GM12878 (cell line): ENCODE data around the gene ECPAS. TPM values are rescaled to one million over a fixed set of nuclear protein-coding genes. Genes with fewer than 3 reads are reported as not detected.

Experiments used
- ATAC-seq: fragments of 200-7000 bp; cut with Tn5 transposase; 3 replicates; pipeline ENCODE4 v1.9.1; 2020; ENCODE audit warnings: mild to moderate bottlenecking, moderate library complexity
- BruUV-seq: library from RNA; stranded (reverse); fragments of 400-500 nt; replicated peaks from 2 replicates; lab custom pipeline; 2021; lab: Mats Ljungman, UMichigan
- CTCF ChIA-PET: fragments of 300-600 bp; sonication (Branson Sonifier 250); formaldehyde crosslinking; extraction: SDS; loops from one replicate; lab custom pipeline; 2021; ENCODE audit warnings: inconsistent platforms; lab: Yijun Ruan, JAX
- POLR2A ChIA-PET: fragments of 350-600 bp; formaldehyde crosslinking; extraction: SDS; loops from one replicate; lab custom pipeline; 2021; ENCODE audit warnings: inconsistent platforms; lab: Charles Lee
- RAD21 ChIA-PET: fragments of 300-600 bp; sonication (Branson Sonifier 250); formaldehyde crosslinking; loops from one replicate; lab custom pipeline; 2023; ENCODE audit warnings: antibody characterized with exemption; ENCODE audit not compliant: unreplicated experiment; lab: Charles Lee
- SMC1A ChIA-PET: fragments of 300-600 bp; sonication (Branson Sonifier 250); formaldehyde crosslinking; loops from one replicate; lab custom pipeline; 2023; ENCODE audit not compliant: unreplicated experiment, uncharacterized antibody; lab: Charles Lee
- DNase-seq: peaks from one replicate; pipeline ENCODE4 v3.0.0-alpha.2; 2011; ENCODE audit warnings: low read depth, low spot score
- FAIRE-seq: peaks from 3 replicates; lab custom pipeline; 2011; peaks lifted over from hg19 to GRCh38; lab: Jason Lieb, UNC
- H2AFZ ChIP-seq: 2 replicates; pipeline ENCODE4 v1.6.0; 2011; ENCODE audit warnings: low read depth, low read length, control low read depth; ENCODE audit not compliant: control insufficient read depth
- H3K27ac ChIP-seq: 2 replicates; pipeline ENCODE4 v1.5.1; 2011; ENCODE audit warnings: control low read depth; ENCODE audit not compliant: control insufficient read depth, insufficient read depth
- H3K27me3 ChIP-seq, 2 experiments: replicated peaks in 1 of 2; 2 replicates each; pipeline versions ENCODE4 v1.6.0 to v1.6.1; 2011; ENCODE audit warnings: low read length in 1 of 2; ENCODE audit not compliant: control insufficient read depth in 2 of 2, insufficient read depth in 2 of 2
- H3K36me3 ChIP-seq, 2 experiments: 2 replicates each; pipeline ENCODE4 v1.5.1; 2011; ENCODE audit warnings: low read length in 1 of 2; ENCODE audit not compliant: control insufficient read depth in 2 of 2, insufficient read depth in 2 of 2
- H3K4me1 ChIP-seq: 2 replicates; pipeline ENCODE4 v1.6.1; 2011; ENCODE audit warnings: mild to moderate bottlenecking, low read length, moderate library complexity, mixed read lengths; ENCODE audit not compliant: control insufficient read depth, insufficient read depth
- H3K4me2 ChIP-seq: 2 replicates; pipeline ENCODE4 v1.6.0; 2011; ENCODE audit warnings: control low read depth; ENCODE audit not compliant: control insufficient read depth, insufficient read depth
- H3K4me3 ChIP-seq: fragments of 200-600 bp; sonication (generic); 2 replicates; pipeline ENCODE4 v1.5.1; 2016
- H3K79me2 ChIP-seq: 2 replicates; pipeline ENCODE4 v1.6.0; 2011; ENCODE audit warnings: low read length; ENCODE audit not compliant: control insufficient read depth, insufficient read depth
- H3K9ac ChIP-seq: 2 replicates; pipeline ENCODE4 v1.8.0; 2011; ENCODE audit warnings: low read length, control low read depth, mixed read lengths; ENCODE audit not compliant: control insufficient read depth, insufficient read depth
- H3K9me3 ChIP-seq: replicated peaks from 3 replicates; pipeline ENCODE4 v1.5.1; 2011; ENCODE audit warnings: mild to moderate bottlenecking, low read length; ENCODE audit not compliant: control insufficient read depth, insufficient read depth
- H4K20me1 ChIP-seq: 2 replicates; pipeline ENCODE4 v1.6.0; 2011; ENCODE audit not compliant: control insufficient read depth, insufficient read depth
- CBFB ChIP-seq: IDR thresholded peaks from 2 replicates; pipeline ENCODE4 v1.6.1; 2016; ENCODE audit warnings: antibody characterized with exemption, low read depth
- GATAD2B ChIP-seq: fragments of 450-650 bp; conservative IDR thresholded peaks from 2 replicates; pipeline ENCODE4 v1.6.1; 2017; ENCODE audit warnings: low read depth, mild to moderate bottlenecking, moderate library complexity
- KAT2A ChIP-seq: conservative IDR thresholded peaks from 2 replicates; pipeline ENCODE4 v1.6.1; 2011; ENCODE audit warnings: low read depth, low read length; ENCODE audit not compliant: control insufficient read depth
- MYB ChIP-seq: fragments of 150-350 bp; IDR thresholded peaks from 2 replicates; pipeline ENCODE4 v1.6.1; 2014; ENCODE audit warnings: mild to moderate bottlenecking, low read depth, low read length, borderline replicate concordance
- NBN ChIP-seq: fragments of 450-650 bp; IDR thresholded peaks from 2 replicates; pipeline ENCODE4 v1.6.1; 2016
- NR2C1 ChIP-seq: fragments of 450-650 bp; IDR thresholded peaks from 2 replicates; pipeline ENCODE4 v1.6.1; 2017; ENCODE audit warnings: antibody characterized with exemption, mild to moderate bottlenecking, moderate library complexity
- NR2C2 ChIP-seq: IDR thresholded peaks from 2 replicates; pipeline ENCODE4 v1.6.1; 2011; ENCODE audit warnings: borderline replicate concordance, low read depth; ENCODE audit not compliant: control insufficient read depth, insufficient read length
- PAX5 ChIP-seq: IDR thresholded peaks from 2 replicates; pipeline ENCODE4 v1.6.1; 2011; ENCODE audit warnings: low read depth, low read length, borderline replicate concordance
- POLR2AphosphoS5 ChIP-seq: IDR thresholded peaks from 2 replicates; pipeline ENCODE4 v1.6.1; 2011; ENCODE audit warnings: mild to moderate bottlenecking, low read length, inconsistent platforms
- SMAD5 ChIP-seq: IDR thresholded peaks from 2 replicates; pipeline ENCODE4 v1.6.1; 2016; ENCODE audit warnings: antibody characterized with exemption, low read depth
- SP1 ChIP-seq: IDR thresholded peaks from one replicate; pipeline ENCODE4 v1.6.1; 2011; ENCODE audit warnings: low read depth, low read length
- STAT1 ChIP-seq: fragments of 450-650 bp; conservative IDR thresholded peaks from 2 replicates; pipeline ENCODE4 v1.6.1; 2014; ENCODE audit warnings: antibody characterized with exemption, mild to moderate bottlenecking
- ZNF622 ChIP-seq: fragments of 450-650 bp; IDR thresholded peaks from 2 replicates; pipeline ENCODE4 v1.6.1; 2017; ENCODE audit warnings: mild to moderate bottlenecking, inconsistent platforms
- WGBS: methylation state at CpG from one replicate; pipeline ENCODE4 v1.1.6; 2016; ENCODE audit warnings: low lambda C conversion rate; ENCODE audit not compliant: insufficient replicate concordance, insufficient coverage; ENCODE audit errors: missing lambda C conversion rate; 5-methylcytosine and 5-hydroxymethylcytosine counted together
- in situ Hi-C: fragments of 300-500 bp; cut with MboI; formaldehyde crosslinking; loops from 9 replicates; pipeline ENCODE4 v1.14.3; 2018; ENCODE audit warnings: mixed read lengths
- intact Hi-C: fragments of 100-400 bp; cut with micrococcal nuclease; formaldehyde crosslinking; loops from one replicate; pipeline ENCODE4 v1.14.2; 2022; ENCODE audit not compliant: unreplicated experiment
- polyA plus RNA-seq, 11 experiments: library from polyadenylated mRNA; depleted of rRNA in 4 of 11; unstranded in 6 of 11; stranded (reverse) in 5 of 11; fragments of >200 nt; fragmentation: Nextera tagmentation in 4 of 11; fragmentation: Illumina TruSeq in 1 of 11; extraction: Ambion mirVana in 4 of 11; extraction: Trizol in 1 of 11; gene quantifications; 1 replicate in 1 of 11; 2 replicates in 10 of 11; pipeline versions ENCODE4 v1.2.1 to v1.2.3, GENCODE V29; 2011 to 2016; ENCODE audit warnings: inconsistent platforms in 2 of 11, missing spikeins in 2 of 11, low read depth in 1 of 11
- total RNA-seq, 4 experiments: library from RNA; depleted of rRNA in 3 of 4; stranded (reverse); fragments of >200 nt in 3 of 4; fragmentation: Illumina TruSeq in 1 of 4; extraction: Trizol in 1 of 4; gene quantifications; 2 replicates each; pipeline versions ENCODE4 v1.2.1 to v1.2.3, GENCODE V29; 2013 to 2021
- TF ChIP-seq, protein P1 (sequence below): IDR thresholded peaks from 2 replicates; pipeline ENCODE4 v1.6.1; 2011; ENCODE audit warnings: mild to moderate bottlenecking, low read depth, low read length, moderate library complexity; ENCODE audit not compliant: insufficient replicate concordance
- TF ChIP-seq, protein P2 (sequence below): fragments of 450-650 bp; IDR thresholded peaks from 2 replicates; pipeline ENCODE4 v1.6.1; 2017; ENCODE audit warnings: borderline replicate concordance
- TF ChIP-seq, protein P3 (sequence below): fragments of 450-650 bp; IDR thresholded peaks from 2 replicates; pipeline ENCODE4 v1.6.1; 2018; ENCODE audit warnings: borderline replicate concordance, mild to moderate bottlenecking; ENCODE audit not compliant: partially characterized antibody

Gene ECPAS
- total and polyA plus RNA-seq, 10 of the 15 experiments (the other 5 are each of a cell fraction or from before 2014, with no cell fraction given): 11.2 to 69.8 (median 50.1) TPM

DNA sequence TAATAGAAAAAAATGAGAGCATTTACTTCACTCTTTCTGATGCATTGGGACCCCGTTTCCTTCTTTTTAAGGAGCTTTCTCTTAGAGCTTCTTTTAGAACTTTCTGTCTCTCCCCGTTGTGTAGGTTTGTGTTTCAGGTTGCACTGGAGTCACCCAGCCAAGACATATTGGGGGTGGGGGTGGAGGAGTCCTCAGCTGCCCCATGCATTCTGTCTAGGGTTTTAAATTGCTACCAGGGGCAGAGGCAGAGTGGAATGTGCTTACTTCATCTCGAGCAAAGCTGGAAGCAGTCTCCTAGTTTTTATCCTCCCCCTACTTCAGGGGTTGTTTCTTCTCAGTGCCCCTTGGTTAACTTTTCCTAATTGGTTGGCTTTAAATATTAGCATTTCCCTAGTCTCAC is 163.6 kb downstream of the ECPAS start:
- no peak overlapping the region for H3K4me2 ChIP-seq
- POLR2A ChIA-PET: no interaction called here
- no peaks in the 10 kb centered on the region; the same call in 2 of the 3 replicates for H3K9me3 ChIP-seq
- H4K20me1 ChIP-seq: no peaks in the 10 kb centered on the region
- intact Hi-C loops (no loop called here), in situ Hi-C loops (loop anchor here (25.0 kb wide), 1 partner anchor 1133 kb away; no protein-coding TSS in a partner anchor)
- no peaks in the 10 kb centered on the region for H3K36me3 ChIP-seq
- TF ChIP-seq SMAD5: no peak
- TF ChIP-seq KAT2A: no peak
- TF ChIP-seq MYB: no peak
- TF ChIP-seq SP1: no peak
- TF ChIP-seq GATAD2B: no peak
- TF ChIP-seq POLR2AphosphoS5: no peak
- no peak for TF ChIP-seq ZNF622
- TF ChIP-seq NR2C1: no peak
- DNase-seq (no peak), FAIRE-seq (no peak), ATAC-seq (no peak)
- H3K79me2 ChIP-seq: no peaks in the 10 kb centered on the region
- H3K4me3 ChIP-seq: no peak overlapping the region
- H3K4me1 ChIP-seq: no peaks in the 10 kb centered on the region
- BruUV-seq: no TSS peak
- no peak overlapping the region for H3K27ac ChIP-seq
- 5% methylated on average over 3 of the region's 3 CpGs for WGBS
- CTCF ChIA-PET: no interaction called here
- H3K9ac ChIP-seq: no peak overlapping the region
- H3K27me3 ChIP-seq: no peaks in the 10 kb centered on the region
- H2AFZ ChIP-seq: no peak overlapping the region
- RAD21 ChIA-PET: no interaction called here
- SMC1A ChIA-PET: interaction anchor here (1.3 kb wide), 1 partner anchor 697 kb away, joined by 4 read pairs; no protein-coding TSS in a partner anchor

DNA sequence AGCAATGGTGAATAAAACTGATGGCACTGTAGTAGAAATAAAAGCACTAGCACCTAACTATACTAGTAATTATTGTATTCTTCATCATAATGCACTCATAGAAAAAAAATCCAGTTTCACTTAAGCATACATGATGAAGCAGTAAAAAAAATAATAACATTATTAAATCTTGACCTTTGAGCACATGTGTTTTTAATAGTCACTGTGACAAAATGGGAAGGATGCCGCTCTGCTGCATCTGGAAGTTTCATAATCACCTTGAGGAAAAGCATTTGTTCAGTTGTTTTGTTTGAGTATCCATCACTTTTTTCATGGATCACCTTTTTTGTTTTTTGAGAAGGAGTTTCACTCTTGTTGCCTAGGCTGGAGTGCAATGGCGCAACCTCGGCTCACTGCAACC is 167.4 kb downstream of the ECPAS start:
- in situ Hi-C loops: loop anchor here (25.0 kb wide), 1 partner anchor 1129 kb away; no protein-coding TSS in a partner anchor
- TF ChIP-seq, protein P1, sequence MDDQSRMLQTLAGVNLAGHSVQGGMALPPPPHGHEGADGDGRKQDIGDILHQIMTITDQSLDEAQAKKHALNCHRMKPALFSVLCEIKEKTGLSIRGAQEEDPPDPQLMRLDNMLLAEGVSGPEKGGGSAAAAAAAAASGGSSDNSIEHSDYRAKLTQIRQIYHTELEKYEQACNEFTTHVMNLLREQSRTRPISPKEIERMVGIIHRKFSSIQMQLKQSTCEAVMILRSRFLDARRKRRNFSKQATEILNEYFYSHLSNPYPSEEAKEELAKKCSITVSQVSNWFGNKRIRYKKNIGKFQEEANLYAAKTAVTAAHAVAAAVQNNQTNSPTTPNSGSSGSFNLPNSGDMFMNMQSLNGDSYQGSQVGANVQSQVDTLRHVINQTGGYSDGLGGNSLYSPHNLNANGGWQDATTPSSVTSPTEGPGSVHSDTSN: no peak
- TF ChIP-seq, protein P2, sequence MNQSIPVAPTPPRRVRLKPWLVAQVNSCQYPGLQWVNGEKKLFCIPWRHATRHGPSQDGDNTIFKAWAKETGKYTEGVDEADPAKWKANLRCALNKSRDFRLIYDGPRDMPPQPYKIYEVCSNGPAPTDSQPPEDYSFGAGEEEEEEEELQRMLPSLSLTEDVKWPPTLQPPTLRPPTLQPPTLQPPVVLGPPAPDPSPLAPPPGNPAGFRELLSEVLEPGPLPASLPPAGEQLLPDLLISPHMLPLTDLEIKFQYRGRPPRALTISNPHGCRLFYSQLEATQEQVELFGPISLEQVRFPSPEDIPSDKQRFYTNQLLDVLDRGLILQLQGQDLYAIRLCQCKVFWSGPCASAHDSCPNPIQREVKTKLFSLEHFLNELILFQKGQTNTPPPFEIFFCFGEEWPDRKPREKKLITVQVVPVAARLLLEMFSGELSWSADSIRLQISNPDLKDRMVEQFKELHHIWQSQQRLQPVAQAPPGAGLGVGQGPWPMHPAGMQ: no peak
- TF ChIP-seq, protein P3, sequence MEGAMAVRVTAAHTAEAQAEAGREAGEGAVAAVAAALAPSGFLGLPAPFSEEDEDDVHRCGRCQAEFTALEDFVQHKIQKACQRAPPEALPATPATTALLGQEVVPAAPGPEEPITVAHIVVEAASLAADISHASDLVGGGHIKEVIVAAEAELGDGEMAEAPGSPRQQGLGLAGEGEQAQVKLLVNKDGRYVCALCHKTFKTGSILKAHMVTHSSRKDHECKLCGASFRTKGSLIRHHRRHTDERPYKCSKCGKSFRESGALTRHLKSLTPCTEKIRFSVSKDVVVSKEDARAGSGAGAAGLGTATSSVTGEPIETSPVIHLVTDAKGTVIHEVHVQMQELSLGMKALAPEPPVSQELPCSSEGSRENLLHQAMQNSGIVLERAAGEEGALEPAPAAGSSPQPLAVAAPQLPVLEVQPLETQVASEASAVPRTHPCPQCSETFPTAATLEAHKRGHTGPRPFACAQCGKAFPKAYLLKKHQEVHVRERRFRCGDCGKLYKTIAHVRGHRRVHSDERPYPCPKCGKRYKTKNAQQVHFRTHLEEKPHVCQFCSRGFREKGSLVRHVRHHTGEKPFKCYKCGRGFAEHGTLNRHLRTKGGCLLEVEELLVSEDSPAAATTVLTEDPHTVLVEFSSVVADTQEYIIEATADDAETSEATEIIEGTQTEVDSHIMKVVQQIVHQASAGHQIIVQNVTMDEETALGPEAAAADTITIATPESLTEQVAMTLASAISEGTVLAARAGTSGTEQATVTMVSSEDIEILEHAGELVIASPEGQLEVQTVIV: no peak
- no peak for TF ChIP-seq NBN
- TF ChIP-seq STAT1: no peak
- no peak for TF ChIP-seq CBFB
- TF ChIP-seq PAX5: no peak
- TF ChIP-seq NR2C2: no peak

More for the DNA sequence above, 167.4 kb downstream of the ECPAS start:
- no TSS peak for BruUV-seq
- SMC1A ChIA-PET: no interaction called here
- no peak overlapping the region for H2AFZ ChIP-seq
- RAD21 ChIA-PET: no interaction called here
- no peak overlapping the region for H3K9ac ChIP-seq
- intact Hi-C loops: no loop called here
- ATAC-seq (no peak), DNase-seq (no peak), FAIRE-seq (no peak)
- H3K4me1 ChIP-seq: no peaks in the 10 kb centered on the region
- CTCF ChIA-PET: no interaction called here
- H4K20me1 ChIP-seq: no peaks in the 10 kb centered on the region
- H3K79me2 ChIP-seq: no peaks in the 10 kb centered on the region
- WGBS: 75% methylated on average over 3 of the region's 3 CpGs
- POLR2A ChIA-PET: no interaction called here
- H3K9me3 ChIP-seq: no peaks in the 10 kb centered on the region; the same call in 2 of the 3 replicates
- H3K4me3 ChIP-seq: no peak overlapping the region
- no peaks in the 10 kb centered on the region for H3K36me3 ChIP-seq
- no peaks in the 10 kb centered on the region for H3K27me3 ChIP-seq
- H3K4me2 ChIP-seq: no peak overlapping the region
- H3K27ac ChIP-seq: no peak overlapping the region
